CD14-positive monocyte (primary cell): ENCODE measurements around the gene CDH23. TPM values are rescaled to one million over a fixed set of nuclear protein-coding genes. Genes with fewer than 3 reads are reported as not detected.
"Not testable (repeated sequence)": the region's sequence is repeated elsewhere in the genome, so short reads cannot be mapped to it uniquely, and the experiment has no call there.

Experiments used
- DNase-seq, 3 donors: peaks; one replicate each; pipeline ENCODE4 v3.0.0-alpha.2; 2011 to 2022
- H2AFZ ChIP-seq: 2 replicates; pipeline ENCODE4 v1.6.0; 2012; ENCODE audit warnings: mild to moderate bottlenecking, low read depth, low read length, inconsistent platforms; ENCODE audit not compliant: insufficient read depth, poor library complexity, severe bottlenecking
- H3K27ac ChIP-seq, 2 donors: 1 replicate in 1 of 2; 2 replicates in 1 of 2; pipeline ENCODE4 v1.5.1; 2012 to 2013; ENCODE audit warnings: low read length in 2 of 2, control low read depth in 1 of 2, inconsistent platforms in 1 of 2, low read depth in 1 of 2, mild to moderate bottlenecking in 1 of 2
- H3K27me3 ChIP-seq, 2 donors: one replicate each; pipeline versions ENCODE4 v1.6.0 to v1.6.1; 2011 to 2013; ENCODE audit warnings: low read length in 2 of 2; ENCODE audit not compliant: control insufficient read depth in 2 of 2, insufficient read depth in 2 of 2
- H3K36me3 ChIP-seq, 2 donors: replicated peaks in 1 of 2; 1 replicate in 1 of 2; 2 replicates in 1 of 2; pipeline versions ENCODE4 v1.5.1 to v1.6.1; 2012 to 2013; ENCODE audit warnings: low read length in 2 of 2, control low read depth in 1 of 2, inconsistent platforms in 1 of 2, mild to moderate bottlenecking in 1 of 2; ENCODE audit not compliant: insufficient read depth in 2 of 2, control insufficient read depth in 1 of 2
- H3K4me1 ChIP-seq, 2 donors: 1 replicate in 1 of 2; 2 replicates in 1 of 2; pipeline versions ENCODE4 v1.5.1 to v1.6.1; 2012 to 2013; ENCODE audit warnings: low read length in 2 of 2, control low read depth in 1 of 2, inconsistent platforms in 1 of 2, mild to moderate bottlenecking in 1 of 2, moderate library complexity in 1 of 2; ENCODE audit not compliant: insufficient read depth in 2 of 2, control insufficient read depth in 1 of 2
- H3K4me2 ChIP-seq: replicated peaks from 2 replicates; pipeline ENCODE3; 2012; ENCODE audit warnings: low read length, moderate library complexity, mild to moderate bottlenecking; ENCODE audit not compliant: poor library complexity, severe bottlenecking; ENCODE audit errors: extremely low read depth
- H3K4me3 ChIP-seq, 3 experiments: fragments of 200-600 bp in 1 of 3; sonication (generic) in 1 of 3; replicated peaks in 1 of 3; 1 replicate in 2 of 3; 2 replicates in 1 of 3; pipeline ENCODE4 v1.5.1; 2011 to 2013; ENCODE audit warnings: low read length in 3 of 3, mild to moderate bottlenecking in 3 of 3, control low read depth in 2 of 3, low read depth in 2 of 3, inconsistent platforms in 1 of 3, moderate library complexity in 1 of 3
- H3K79me2 ChIP-seq: 2 replicates; pipeline ENCODE4 v1.6.0; 2012; ENCODE audit warnings: mild to moderate bottlenecking, control low read depth, inconsistent platforms, low read length, moderate library complexity; ENCODE audit not compliant: insufficient read depth
- H3K9ac ChIP-seq: 2 replicates; pipeline ENCODE4 v1.6.0; 2017; ENCODE audit warnings: low read length, mild to moderate bottlenecking; ENCODE audit not compliant: insufficient read depth, poor library complexity, severe bottlenecking
- H3K9me3 ChIP-seq, 2 donors: replicated peaks in 1 of 2; 1 replicate in 1 of 2; 2 replicates in 1 of 2; pipeline versions ENCODE4 v1.5.1 to v1.6.1; 2012 to 2013; ENCODE audit warnings: low read length in 2 of 2, control low read depth in 1 of 2; ENCODE audit not compliant: control insufficient read depth in 1 of 2, insufficient read depth in 1 of 2
- H4K20me1 ChIP-seq: 2 replicates; pipeline ENCODE4 v1.6.0; 2012; ENCODE audit warnings: mild to moderate bottlenecking, low read length, control low read depth, moderate library complexity; ENCODE audit not compliant: insufficient read depth
- H3K27ac Mint-ChIP-seq, 7 donors: one replicate each; pipeline ENCODE4 v1.8.0; 2020; ENCODE audit warnings: mild to moderate bottlenecking in 7 of 7, mixed read lengths in 7 of 7, moderate library complexity in 6 of 7, inconsistent platforms in 2 of 7
- H3K27me3 Mint-ChIP-seq, 3 donors: one replicate each; pipeline ENCODE4 v1.8.0; 2021 to 2022; ENCODE audit warnings: low read depth in 3 of 3, mild to moderate bottlenecking in 3 of 3, mixed read lengths in 3 of 3, moderate library complexity in 3 of 3, inconsistent platforms in 1 of 3
- H3K36me3 Mint-ChIP-seq, 2 donors: one replicate each; pipeline ENCODE4 v1.8.0; 2020; ENCODE audit warnings: mixed read lengths in 2 of 2, inconsistent platforms in 1 of 2, mild to moderate bottlenecking in 1 of 2
- H3K4me1 Mint-ChIP-seq: one replicate; pipeline ENCODE4 v1.8.0; 2020; ENCODE audit warnings: mild to moderate bottlenecking, mixed read lengths
- H3K4me3 Mint-ChIP-seq, 2 donors: one replicate each; pipeline ENCODE4 v1.8.0; 2020; ENCODE audit warnings: mild to moderate bottlenecking in 2 of 2, mixed read lengths in 2 of 2, moderate library complexity in 1 of 2
- H3K9me3 Mint-ChIP-seq, 7 donors: one replicate each; pipeline ENCODE4 v1.8.0; 2020 to 2022; ENCODE audit warnings: mixed read lengths in 7 of 7, mild to moderate bottlenecking in 6 of 7, moderate library complexity in 6 of 7, inconsistent platforms in 2 of 7
- WGBS: methylation state at CpG from one replicate; pipeline ENCODE4 v1.1.5; 2013; ENCODE audit warnings: missing lambda C conversion rate; ENCODE audit not compliant: insufficient coverage; 5-methylcytosine and 5-hydroxymethylcytosine counted together
- intact Hi-C, 2 donors: fragments of 100-400 bp; cut with micrococcal nuclease; formaldehyde crosslinking; loops; one replicate each; pipeline versions ENCODE4 v1.15.0 to v1.15.1; 2023
- polyA plus RNA-seq, 3 donors: library from polyadenylated mRNA; depleted of rRNA in 1 of 3; unstranded in 2 of 3; stranded (reverse) in 1 of 3; fragments of 300-500 nt in 2 of 3; fragments of >200 nt in 1 of 3; fragmentation: Illumina TruSeq in 2 of 3; gene quantifications; 1 replicate in 2 of 3; 2 replicates in 1 of 3; pipeline ENCODE4 v1.2.3, GENCODE V29; 2012 to 2021
- TF ChIP-seq, protein P1 (sequence below): fragments of 200-600 bp; IDR thresholded peaks from one replicate; pipeline ENCODE4 v1.8.0; 2022; ENCODE audit warnings: antibody characterized with exemption, mild to moderate bottlenecking

Gene CDH23
- polyA plus RNA-seq, 3 donors, result 8.2 to 36.2 (median 10.5) TPM

DNA sequence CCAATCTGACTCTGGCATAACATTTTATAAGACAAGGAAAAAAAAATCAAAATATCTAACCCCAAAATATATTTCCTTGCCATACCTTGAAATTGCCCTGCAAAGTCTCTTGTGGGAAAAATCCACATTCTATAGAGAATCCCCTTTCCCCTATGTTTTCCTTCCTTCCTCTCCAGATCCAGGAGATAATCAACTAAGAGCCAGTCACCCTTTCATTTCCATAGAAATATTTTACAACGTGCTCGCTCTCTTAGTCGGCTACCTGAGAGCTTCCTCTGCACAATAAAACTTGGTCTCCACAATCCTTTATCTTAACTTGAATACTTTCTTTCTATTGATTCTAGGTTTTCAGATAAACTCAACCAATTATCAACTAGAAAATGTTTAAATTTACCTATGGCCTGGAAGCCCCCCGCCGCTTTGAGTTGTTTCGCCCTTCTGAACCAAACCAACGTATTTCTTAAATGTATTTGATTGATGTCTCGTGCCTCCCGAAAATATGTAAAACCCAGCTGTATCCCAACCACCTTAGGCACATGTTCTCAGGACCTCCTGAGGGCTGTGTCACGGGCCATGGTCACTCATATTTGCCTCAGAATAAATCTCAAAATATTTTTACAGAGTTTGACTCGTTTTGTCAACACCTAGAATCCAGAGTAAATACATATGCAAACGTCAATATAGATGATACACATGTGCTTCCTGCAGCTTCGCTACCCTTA lies 453.5 kb downstream of the CDH23 start:
- H3K27me3 Mint-ChIP-seq, result no peaks in the 10 kb centered on the region
- Histone ChIP-seq H4K20me1 (peaks cover 59% of the 10 kb centered on the region), H3K4me3 (peak overlapping the region; percentile 88 to 99 (median 93)), H3K4me2 (peak overlapping the region; percentile 95), H2AFZ (no peak overlapping the region), H3K9me3 (no peaks in the 10 kb centered on the region), H3K27me3 (no peaks in the 10 kb centered on the region), H3K27ac (peak overlapping the region; percentile 87 to 97), H3K4me1 (peaks cover 66 to 70% of the 10 kb centered on the region in 2 donors), H3K36me3 (peaks cover 11 to 14% of the 10 kb centered on the region in 2 donors), H3K9ac (peak overlapping the region; percentile 99), H3K79me2 (peaks cover 61% of the 10 kb centered on the region)
- peaks cover 57% of the 10 kb centered on the region for H3K4me1 Mint-ChIP-seq
- intact Hi-C loops, result loop anchor here (2.0 to 5.0 kb wide), 2 partner anchors 39 to 47 kb away; no protein-coding TSS in a partner anchor
- H3K9me3 Mint-ChIP-seq, result peaks cover 0 to 3% (median 0%) of the 10 kb centered on the region in 7 donors
- peak overlapping the region; percentile 99 for H3K4me3 Mint-ChIP-seq
- TF ChIP-seq, protein P1, sequence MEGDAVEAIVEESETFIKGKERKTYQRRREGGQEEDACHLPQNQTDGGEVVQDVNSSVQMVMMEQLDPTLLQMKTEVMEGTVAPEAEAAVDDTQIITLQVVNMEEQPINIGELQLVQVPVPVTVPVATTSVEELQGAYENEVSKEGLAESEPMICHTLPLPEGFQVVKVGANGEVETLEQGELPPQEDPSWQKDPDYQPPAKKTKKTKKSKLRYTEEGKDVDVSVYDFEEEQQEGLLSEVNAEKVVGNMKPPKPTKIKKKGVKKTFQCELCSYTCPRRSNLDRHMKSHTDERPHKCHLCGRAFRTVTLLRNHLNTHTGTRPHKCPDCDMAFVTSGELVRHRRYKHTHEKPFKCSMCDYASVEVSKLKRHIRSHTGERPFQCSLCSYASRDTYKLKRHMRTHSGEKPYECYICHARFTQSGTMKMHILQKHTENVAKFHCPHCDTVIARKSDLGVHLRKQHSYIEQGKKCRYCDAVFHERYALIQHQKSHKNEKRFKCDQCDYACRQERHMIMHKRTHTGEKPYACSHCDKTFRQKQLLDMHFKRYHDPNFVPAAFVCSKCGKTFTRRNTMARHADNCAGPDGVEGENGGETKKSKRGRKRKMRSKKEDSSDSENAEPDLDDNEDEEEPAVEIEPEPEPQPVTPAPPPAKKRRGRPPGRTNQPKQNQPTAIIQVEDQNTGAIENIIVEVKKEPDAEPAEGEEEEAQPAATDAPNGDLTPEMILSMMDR, result no peak
- peak overlapping the region; percentile 90 to 100 (median 96) for H3K27ac Mint-ChIP-seq
- WGBS, result 0% methylated on average over 6 of the region's 13 CpGs
- H3K36me3 Mint-ChIP-seq, result peaks cover 39 to 50% of the 10 kb centered on the region in 2 donors
- DNase-seq, result no peak

DNA sequence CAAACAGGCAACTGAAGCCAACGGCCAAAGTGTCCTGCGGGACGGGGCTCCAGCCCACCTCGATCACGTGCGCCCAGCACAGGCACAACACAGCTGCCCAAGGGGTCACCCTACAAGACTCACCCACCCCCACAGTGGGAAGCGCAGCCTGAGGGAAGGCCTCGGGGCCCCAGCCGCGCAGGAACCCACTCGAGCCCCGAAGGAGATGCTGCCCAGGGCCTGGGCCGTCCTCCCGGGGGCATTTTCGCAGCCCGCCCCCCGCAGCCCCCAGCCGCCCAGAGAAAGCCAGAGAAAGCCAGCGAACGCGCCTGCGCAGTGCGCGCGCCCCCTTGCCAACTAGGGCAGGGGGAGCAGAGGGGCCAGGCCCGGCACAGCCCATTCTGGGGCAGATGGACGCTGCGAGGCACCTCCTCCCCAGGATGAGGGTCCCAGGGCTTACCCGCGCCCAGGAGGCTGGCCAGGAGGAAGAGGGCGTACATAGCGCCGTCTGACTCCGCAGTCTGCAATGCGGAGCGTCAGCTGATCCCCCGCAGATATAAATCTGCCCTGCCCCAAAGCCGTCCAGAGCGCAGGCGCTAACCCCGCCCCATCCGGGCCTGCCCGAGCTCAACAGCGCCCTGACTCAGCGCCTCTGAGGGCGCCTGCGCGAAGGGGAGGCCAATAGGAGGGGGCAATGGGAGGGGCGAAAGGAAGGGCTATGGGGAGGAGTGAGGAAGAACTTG lies 454.2 kb downstream of the CDH23 start, which contains the start of gene PSAP:
PSAP (minus strand) TSS at position 509 of the 722 bp plus-strand sequence; CDS start at position 479, 30 bp downstream.
- Histone ChIP-seq H3K4me1 (peaks cover 58 to 63% of the 10 kb centered on the region in 2 donors), H3K27me3 (no peaks in the 10 kb centered on the region), H3K9me3 (no peaks in the 10 kb centered on the region), H3K79me2 (peaks cover 54% of the 10 kb centered on the region), H3K9ac (peak within 1 kb of the TSS; percentile 99), H3K36me3 (peaks cover 11 to 14% of the 10 kb centered on the region in 2 donors), H2AFZ (no peak within 1 kb of the TSS), H3K4me3 (peak within 1 kb of the TSS; percentile 88 to 99 (median 93)), H4K20me1 (peaks cover 52% of the 10 kb centered on the region), H3K27ac (peak within 1 kb of the TSS; percentile 87 to 97), H3K4me2 (peak within 1 kb of the TSS; percentile 95)
- Mint-ChIP-seq H3K9me3 (peaks cover 0 to 3% (median 0%) of the 10 kb centered on the region in 7 donors), H3K36me3 (peaks cover 35 to 42% of the 10 kb centered on the region in 2 donors), H3K27ac (peak within 1 kb of the TSS; percentile 96 to 100 (median 97)), H3K27me3 (no peaks in the 10 kb centered on the region), H3K4me3 (peak within 1 kb of the TSS; percentile 99), H3K4me1 (peaks cover 54% of the 10 kb centered on the region)
- DNase-seq, result peak; percentile 98
- TF ChIP-seq, protein P1, result no peak
- intact Hi-C loops, result loop anchor here (2.0 to 5.0 kb wide), 2 partner anchors 38 to 46 kb away; no protein-coding TSS in a partner anchor
- WGBS, result under 1% methylated on average over 37 of the region's 49 CpGs

DNA sequence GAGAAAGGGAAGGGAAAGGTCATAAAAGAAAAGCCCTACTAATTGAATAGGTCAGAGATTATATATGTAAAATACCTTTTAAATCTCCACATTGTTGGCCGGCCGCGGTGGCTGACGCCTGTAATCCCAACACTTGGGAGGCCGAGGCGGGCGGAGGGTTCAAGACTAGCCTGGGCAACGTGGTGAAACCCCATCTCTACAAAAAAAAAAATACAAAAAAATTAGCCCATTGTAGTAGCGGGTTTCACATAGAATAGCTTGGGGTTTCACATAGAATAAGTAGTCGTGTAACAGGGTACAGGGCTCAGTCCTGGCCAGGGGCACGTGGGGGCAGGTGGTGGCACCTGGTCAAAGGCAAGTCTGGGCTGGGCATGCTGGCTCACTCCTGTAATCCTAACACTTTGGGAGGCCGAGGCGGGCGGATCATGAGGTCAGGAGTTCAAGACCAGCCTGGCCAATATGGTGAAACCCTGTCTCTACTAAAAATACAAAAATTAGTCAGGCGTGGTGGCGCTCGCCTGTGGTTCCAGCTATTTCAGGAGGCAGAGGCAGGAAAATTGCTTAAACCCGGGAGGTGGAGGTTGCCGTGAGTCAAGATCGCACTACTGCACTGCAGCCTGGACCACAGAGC lies 454.9 kb downstream of the CDH23 start:
- Histone ChIP-seq H4K20me1 (peaks cover 45% of the 10 kb centered on the region), H3K9ac (peak overlapping the region; percentile 99), H3K27ac (peak overlapping the region; percentile 87 to 97), H3K4me3 (peak overlapping the region in 1 of 3 experiments; percentile 99), H3K79me2 (peaks cover 47% of the 10 kb centered on the region), H3K4me2 (peak overlapping the region; percentile 95), H3K36me3 (peaks cover 11 to 14% of the 10 kb centered on the region in 2 donors), H3K4me1 (peaks cover 52 to 57% of the 10 kb centered on the region in 2 donors)
- intact Hi-C loops, result loop anchor here (1.0 to 5.0 kb wide), 3 partner anchors 9 to 46 kb away; no protein-coding TSS in a partner anchor
- H3K27me3 Mint-ChIP-seq, H3K27me3 ChIP-seq, H2AFZ ChIP-seq, H3K9me3 Mint-ChIP-seq, H3K9me3 ChIP-seq: not testable (repeated sequence)
- DNase-seq, result peak; percentile 62 to 78 (median 68)
- H3K27ac Mint-ChIP-seq, result peak overlapping the region; percentile 96 to 100 (median 97)
- peaks cover 50% of the 10 kb centered on the region for H3K4me1 Mint-ChIP-seq
- H3K4me3 Mint-ChIP-seq, result peak overlapping the region; percentile 57 to 99
- peaks cover 31 to 38% of the 10 kb centered on the region in 2 donors for H3K36me3 Mint-ChIP-seq
- WGBS, result 39% methylated on average over 3 of the region's 20 CpGs
